Measurements from ENCODE around the gene ELOVL6. TPM values are rescaled to one million over a fixed set of nuclear protein-coding genes. Genes with fewer than 3 reads are reported as not detected.

ELOVL6 gene
- total and polyA plus RNA-seq, 2 of the 4 experiments (the other 2 are of a cell fraction): 17.9 to 19.0 TPM

DNA sequence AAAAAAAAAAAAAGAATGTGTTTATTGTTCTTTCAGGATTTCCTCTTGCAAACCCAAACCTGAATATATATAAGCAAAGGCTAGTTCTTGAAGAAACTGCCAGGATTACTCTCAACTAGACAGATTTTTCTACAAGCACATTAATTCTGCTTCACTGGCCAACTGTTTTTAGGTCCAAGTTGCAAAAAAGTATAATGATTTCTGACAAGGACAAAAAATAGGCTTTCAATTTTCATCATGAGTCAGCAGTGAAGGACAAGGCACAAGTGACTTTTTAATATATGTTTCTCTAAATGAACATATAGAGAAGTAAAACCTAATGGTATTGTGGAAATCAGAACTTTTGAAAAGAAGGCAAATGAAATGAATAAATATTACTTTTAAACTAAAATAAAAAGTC lies 73.7 kb downstream of the ELOVL6 start:
- DNase-seq: no peak
- H3K9me1 ChIP-seq (ENCODE audit: insufficient read depth, low read length): peaks cover 4% of the 10 kb centered on the region; the same call in 1 of the 2 replicates
- H3K4me2 ChIP-seq (ENCODE audit: low read depth, low read length): no peak overlapping the region
- no peak overlapping the region for H3K9ac ChIP-seq (ENCODE audit: low read depth, low read length)
- H2BK15ac ChIP-seq (ENCODE audit: low read depth, low read length): no peak overlapping the region
- H3K4ac ChIP-seq (ENCODE audit: low read depth, low read length): no peak overlapping the region
- no peak overlapping the region for H3K56ac ChIP-seq (ENCODE audit: extremely low read depth, insufficient read depth, low read length)
- H4K20me1 ChIP-seq (ENCODE audit: insufficient read depth, low read length): no peaks in the 10 kb centered on the region
- no peak overlapping the region for H3K18ac ChIP-seq (ENCODE audit: low read depth, low read length)
- intact Hi-C loops (cut with micrococcal nuclease) (loop anchor here (2.0 kb wide), 1 partner anchor 18 kb away; no protein-coding TSS in a partner anchor), in situ Hi-C loops (cut with MboI; ENCODE audit: low sequenced_read_pairs) (no loop called here), dilution Hi-C loops (cut with HindIII; ENCODE audit: low sequenced_read_pairs, unreplicated experiment) (no loop called here)
- H2AK9ac ChIP-seq (replicated peaks; ENCODE audit: low read depth, low read length, poor library complexity): no peak overlapping the region
- no peak overlapping the region for H2AFZ ChIP-seq (replicated peaks; ENCODE audit: low read length, poor library complexity)
- no peak overlapping the region for H3K23ac ChIP-seq (ENCODE audit: low read depth, low read length)
- no peak overlapping the region for H3K14ac ChIP-seq (replicated peaks; ENCODE audit: low read depth, low read length)
- no peak overlapping the region for H3K4me3 ChIP-seq (ENCODE audit: insufficient read depth, low read depth, low read length)
- no peak overlapping the region for H3K27ac ChIP-seq (ENCODE audit: insufficient read depth, low read length)
- BruUV-seq (replicated peaks): no TSS peak
- ChIA-PET POLR2A (ENCODE audit: unreplicated experiment) (no interaction called here), CTCF (no interaction called here)
- H2AK5ac ChIP-seq (ENCODE audit: low read depth, low read length): no peak overlapping the region
- peaks cover 2% of the 10 kb centered on the region for H3K4me1 ChIP-seq (ENCODE audit: control insufficient read depth, insufficient read depth, low read length)
- H2BK5ac ChIP-seq (ENCODE audit: low read depth, low read length, poor library complexity, severe bottlenecking): no peak overlapping the region
- H4K91ac ChIP-seq (ENCODE audit: insufficient read depth, low read depth, low read length): no peak overlapping the region
- H3K27me3 ChIP-seq (ENCODE audit: control insufficient read depth, insufficient read depth, low read length): no peaks in the 10 kb centered on the region
- TF ChIP-seq RCOR1 (IDR thresholded peaks at IDR 0.05; ENCODE audit: insufficient replicate concordance, low read length) (no peak), RFX5 (IDR thresholded peaks at IDR 0.05; ENCODE audit: low read depth, low read length) (no peak), RAD21 (IDR thresholded peaks at IDR 0.05; ENCODE audit: low read length) (no peak), BHLHE40 (IDR thresholded peaks at IDR 0.05; ENCODE audit: low read depth, low read length) (no peak), CEBPB (IDR thresholded peaks at IDR 0.05; ENCODE audit: low read depth, low read length) (no peak), POLR2A (IDR thresholded peaks at IDR 0.05; ENCODE audit: low read depth, low read length) (no peak), MAFK (IDR thresholded peaks at IDR 0.05; ENCODE audit: low read depth, low read length) (no peak)
- TF ChIP-seq, protein P1, sequence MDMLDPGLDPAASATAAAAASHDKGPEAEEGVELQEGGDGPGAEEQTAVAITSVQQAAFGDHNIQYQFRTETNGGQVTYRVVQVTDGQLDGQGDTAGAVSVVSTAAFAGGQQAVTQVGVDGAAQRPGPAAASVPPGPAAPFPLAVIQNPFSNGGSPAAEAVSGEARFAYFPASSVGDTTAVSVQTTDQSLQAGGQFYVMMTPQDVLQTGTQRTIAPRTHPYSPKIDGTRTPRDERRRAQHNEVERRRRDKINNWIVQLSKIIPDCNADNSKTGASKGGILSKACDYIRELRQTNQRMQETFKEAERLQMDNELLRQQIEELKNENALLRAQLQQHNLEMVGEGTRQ (IDR thresholded peaks at IDR 0.05; ENCODE audit: low read depth, low read length): no peak
- TF ChIP-seq, protein P2, sequence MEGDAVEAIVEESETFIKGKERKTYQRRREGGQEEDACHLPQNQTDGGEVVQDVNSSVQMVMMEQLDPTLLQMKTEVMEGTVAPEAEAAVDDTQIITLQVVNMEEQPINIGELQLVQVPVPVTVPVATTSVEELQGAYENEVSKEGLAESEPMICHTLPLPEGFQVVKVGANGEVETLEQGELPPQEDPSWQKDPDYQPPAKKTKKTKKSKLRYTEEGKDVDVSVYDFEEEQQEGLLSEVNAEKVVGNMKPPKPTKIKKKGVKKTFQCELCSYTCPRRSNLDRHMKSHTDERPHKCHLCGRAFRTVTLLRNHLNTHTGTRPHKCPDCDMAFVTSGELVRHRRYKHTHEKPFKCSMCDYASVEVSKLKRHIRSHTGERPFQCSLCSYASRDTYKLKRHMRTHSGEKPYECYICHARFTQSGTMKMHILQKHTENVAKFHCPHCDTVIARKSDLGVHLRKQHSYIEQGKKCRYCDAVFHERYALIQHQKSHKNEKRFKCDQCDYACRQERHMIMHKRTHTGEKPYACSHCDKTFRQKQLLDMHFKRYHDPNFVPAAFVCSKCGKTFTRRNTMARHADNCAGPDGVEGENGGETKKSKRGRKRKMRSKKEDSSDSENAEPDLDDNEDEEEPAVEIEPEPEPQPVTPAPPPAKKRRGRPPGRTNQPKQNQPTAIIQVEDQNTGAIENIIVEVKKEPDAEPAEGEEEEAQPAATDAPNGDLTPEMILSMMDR (conservative IDR thresholded peaks at IDR 0.05; ENCODE audit: low read depth, low read length): no peak
- no peak overlapping the region for H4K8ac ChIP-seq (ENCODE audit: low read depth in 2 of 2, low read length in 2 of 2)
- no peak overlapping the region for H2BK20ac ChIP-seq (ENCODE audit: low read depth, low read length)
- H4K5ac ChIP-seq (ENCODE audit: low read depth, low read length): no peak overlapping the region
- H3K79me1 ChIP-seq (ENCODE audit: low read depth in 1 of 2, low read length in 2 of 2): peaks cover 7 to 16% of the 10 kb centered on the region in 2 experiments; a peak in 2 of 4 replicates
- ATAC-seq (ENCODE audit: low read depth): no peak
- H2BK120ac ChIP-seq (ENCODE audit: low read depth, low read length): no peak overlapping the region
- no peaks in the 10 kb centered on the region; the same call in 1 of the 2 replicates for H3K36me3 ChIP-seq (ENCODE audit: control insufficient read depth, insufficient read depth, low read length)
- no peaks in the 10 kb centered on the region; the same call in 1 of the 2 replicates for H3K9me3 ChIP-seq (ENCODE audit: control insufficient read depth, insufficient read depth, low read length)
